Activated naive CD4-positive, alpha-beta T cell treated with anti-CD3 and anti-CD28 coated beads, Interleukin-2, amount 50 U/mL, for 72 hours (primary cell): ENCODE results near the gene STX4. TPM values are rescaled to one million over a fixed set of nuclear protein-coding genes. Genes with fewer than 3 reads are reported as not detected.
A peak's percentile ranks its signal among the peaks of the same experiment; 100 is the strongest.

Experiments
- ATAC-seq, 2 donors: fragments of 150-1000 bp; cut with Tn5 transposase; 2 replicates each; pipeline ENCODE4 v1.10.0; 2021; ENCODE audit warnings: mild to moderate bottlenecking in 2 of 2, moderate library complexity in 2 of 2
- DNase-seq, 2 donors: peaks; one replicate each; pipeline ENCODE4 v3.0.0; 2021 to 2022; ENCODE audit warnings: low spot score in 2 of 2
- H3K27ac Mint-ChIP-seq, 2 donors: one replicate each; pipeline ENCODE4 v1.8.0; 2022; ENCODE audit warnings: mild to moderate bottlenecking in 2 of 2, mixed read lengths in 2 of 2
- H3K36me3 Mint-ChIP-seq, 2 donors: one replicate each; pipeline ENCODE4 v1.8.0; 2022; ENCODE audit warnings: mixed read lengths in 2 of 2
- H3K9me3 Mint-ChIP-seq, 2 donors: one replicate each; pipeline ENCODE4 v1.8.0; 2022; ENCODE audit warnings: mixed read lengths in 2 of 2
- total RNA-seq, 2 donors: library from RNA; stranded (reverse); gene quantifications; one replicate each; pipeline ENCODE4 v1.2.3, GENCODE V29; 2022

STX4 gene
- total RNA-seq, 2 donors from 2014 or later, result 63.4 to 66.1 TPM

DNA sequence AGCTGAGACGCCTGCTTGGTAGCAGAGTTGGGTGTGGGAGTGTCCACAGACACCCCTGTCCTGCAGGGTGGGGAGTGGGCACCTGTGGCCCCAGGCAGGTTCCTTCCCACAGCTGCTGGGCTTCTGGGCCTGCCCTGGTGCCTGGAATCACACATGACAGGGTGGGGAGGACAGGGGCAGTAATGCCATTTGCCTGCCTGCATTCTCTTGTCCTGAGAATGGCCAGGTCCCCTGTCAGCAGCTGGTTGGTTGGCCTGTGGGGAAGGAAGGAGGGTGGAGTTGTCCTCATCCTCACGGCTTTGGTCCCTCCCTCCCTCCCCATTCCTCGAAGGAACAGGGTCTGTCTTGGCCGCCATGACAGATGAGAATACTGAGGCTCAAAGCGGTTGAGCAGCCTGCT is 50.2 kb downstream of the STX4 start:
- no peaks in the 10 kb centered on the region for H3K9me3 Mint-ChIP-seq
- no peaks in the 10 kb centered on the region for H3K36me3 Mint-ChIP-seq
- H3K27ac Mint-ChIP-seq, result no peak overlapping the region
- ATAC-seq, result no peak
- DNase-seq, result no peak

DNA sequence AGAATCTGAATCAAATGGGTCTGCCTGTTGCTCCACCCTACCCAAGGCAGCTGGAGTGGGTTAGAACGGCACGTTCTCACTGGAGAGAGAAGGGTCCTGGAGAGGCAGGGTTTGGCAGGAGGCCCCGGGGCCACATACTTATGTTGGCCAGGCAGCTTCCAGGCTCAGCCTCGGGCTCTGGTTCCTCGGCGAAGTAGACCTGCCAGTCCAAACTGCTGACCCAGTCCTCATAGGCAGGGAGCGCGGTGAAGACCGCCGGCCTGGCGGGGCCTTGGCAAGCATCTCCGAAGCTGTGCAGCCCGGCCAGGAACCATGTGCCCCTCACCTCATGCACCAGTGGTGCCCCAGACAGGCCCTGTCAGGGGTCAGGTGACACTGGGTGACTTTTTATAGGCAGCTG is 50.6 kb downstream of the STX4 start:
- Mint-ChIP-seq H3K27ac (no peak overlapping the region), H3K9me3 (no peaks in the 10 kb centered on the region), H3K36me3 (no peaks in the 10 kb centered on the region)
- DNase-seq (no peak), ATAC-seq (no peak)

DNA sequence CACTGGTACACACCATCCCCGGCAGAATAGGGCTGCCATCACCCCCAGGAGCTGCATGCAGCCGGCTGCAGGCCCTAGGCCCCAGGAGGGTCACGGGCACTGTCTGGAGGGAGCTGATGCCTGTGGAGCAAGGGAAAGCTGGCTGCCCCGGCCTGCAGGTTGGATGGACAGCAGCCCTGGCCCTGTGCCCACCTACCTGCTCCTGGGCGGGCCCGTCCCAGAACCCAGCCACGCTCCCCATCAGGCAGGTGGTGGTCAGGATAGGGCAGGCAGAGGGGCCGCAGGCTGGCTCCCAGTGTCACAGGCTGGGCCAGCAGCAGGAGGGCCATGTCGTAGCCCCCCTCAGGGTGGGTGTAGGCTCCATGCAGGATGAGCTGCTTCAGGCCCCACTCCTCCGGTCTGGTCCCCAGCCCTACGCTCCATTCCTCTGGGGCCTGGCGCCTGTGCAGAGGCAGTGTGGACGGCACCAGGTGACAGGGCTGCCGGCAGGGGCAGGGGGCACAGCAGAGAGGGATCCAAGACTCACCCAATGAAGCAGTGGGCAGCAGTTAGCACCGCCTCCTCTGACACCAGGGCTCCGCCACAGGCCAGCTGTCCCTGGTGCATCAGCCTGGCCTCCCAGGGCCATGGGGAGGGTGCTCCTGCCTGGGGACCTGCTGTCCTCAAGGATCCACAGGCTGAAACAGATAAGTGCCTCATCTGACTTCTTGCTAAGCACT is 51.4 kb downstream of the STX4 start:
- no peaks in the 10 kb centered on the region for H3K36me3 Mint-ChIP-seq
- no peaks in the 10 kb centered on the region for H3K9me3 Mint-ChIP-seq
- H3K27ac Mint-ChIP-seq, result peak overlapping the region in 1 of 2 donors; percentile 54
- DNase-seq, result no peak
- peak in 1 of 2 donors; percentile 8 for ATAC-seq

DNA sequence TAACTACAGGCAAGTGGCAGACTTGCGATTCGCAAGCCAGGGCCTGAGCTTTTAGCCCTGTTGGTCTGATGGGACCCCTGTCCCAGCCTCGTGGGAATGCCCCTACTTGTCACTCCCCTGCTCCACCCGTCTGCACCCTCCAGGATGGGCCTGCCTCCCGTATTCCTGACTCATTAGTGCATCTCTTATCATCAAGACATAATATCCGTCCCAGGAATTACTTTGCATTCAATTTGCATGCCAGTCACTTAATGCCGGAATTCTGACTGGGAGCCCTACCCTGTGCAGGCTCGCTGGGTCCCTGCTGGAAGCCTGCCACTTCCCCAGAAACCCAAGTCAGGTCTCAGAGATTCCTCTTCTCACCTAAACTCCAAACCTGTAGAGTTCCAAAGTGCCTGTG is 52.1 kb downstream of the STX4 start:
- Mint-ChIP-seq H3K27ac (peak overlapping the region in 1 of 2 donors; percentile 54), H3K9me3 (no peaks in the 10 kb centered on the region), H3K36me3 (peaks cover 0 to under 1% of the 10 kb centered on the region in 2 donors)
- DNase-seq, result no peak
- no peak for ATAC-seq

DNA sequence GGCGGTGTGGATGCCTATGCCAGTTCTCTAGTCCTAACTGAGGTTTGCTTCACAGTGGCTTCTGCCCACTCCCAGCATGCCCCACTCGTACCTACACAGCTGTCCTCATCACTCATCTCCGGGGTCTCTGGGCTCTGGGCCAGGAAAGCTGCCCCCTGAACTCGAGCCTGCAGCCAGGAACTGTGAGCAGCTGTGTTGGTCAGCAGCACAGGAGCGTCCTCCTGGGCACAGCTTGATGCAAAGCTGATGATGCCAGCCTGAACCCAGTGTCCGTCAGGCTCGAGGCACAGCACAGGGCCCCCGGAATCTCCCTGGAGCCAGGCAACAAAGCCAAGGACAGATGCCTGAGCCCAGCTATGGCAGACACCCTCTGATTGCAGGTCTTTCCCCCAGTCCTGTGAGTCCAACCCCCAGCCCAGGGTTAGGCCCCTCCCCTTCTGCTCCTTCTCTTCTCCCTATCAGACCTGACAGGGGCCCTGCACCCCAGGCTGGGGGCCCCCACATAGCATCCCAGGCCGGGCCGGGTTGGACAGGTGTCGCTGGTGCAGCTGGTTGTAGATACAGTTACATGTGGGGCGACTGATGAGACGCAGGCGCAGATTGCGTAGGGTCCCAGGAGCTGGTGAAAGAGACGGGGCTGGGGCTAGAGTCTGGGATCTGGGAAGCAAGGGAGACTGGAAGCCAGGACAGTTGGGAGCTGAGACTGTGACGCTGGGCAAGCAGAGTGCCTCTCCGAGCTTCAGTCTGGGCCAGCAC is 52.7 kb downstream of the STX4 start:
- H3K27ac Mint-ChIP-seq, result peak overlapping the region in 1 of 2 donors; percentile 54
- DNase-seq, result no peak
- no peak for ATAC-seq
- H3K36me3 Mint-ChIP-seq, result peaks cover 0 to 5% of the 10 kb centered on the region in 2 donors
- no peaks in the 10 kb centered on the region for H3K9me3 Mint-ChIP-seq

DNA sequence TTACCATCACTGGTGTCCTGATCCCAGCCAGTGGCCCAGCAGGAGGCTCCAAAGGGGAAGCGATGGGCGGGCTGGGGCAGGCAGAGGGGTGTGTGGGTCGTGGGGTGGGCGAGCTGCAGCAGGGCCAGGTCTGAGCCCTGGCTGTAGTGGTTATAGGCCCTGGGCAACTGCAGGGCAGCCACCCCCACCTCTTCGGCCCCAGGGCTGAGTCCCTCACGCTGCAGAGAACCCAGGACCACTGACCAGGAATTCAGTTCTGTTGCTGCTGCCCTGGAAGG is 53.2 kb downstream of the STX4 start:
- peaks cover 0 to 5% of the 10 kb centered on the region in 2 donors for H3K36me3 Mint-ChIP-seq
- no peaks in the 10 kb centered on the region for H3K9me3 Mint-ChIP-seq
- H3K27ac Mint-ChIP-seq, result peak overlapping the region in 1 of 2 donors; percentile 54
- DNase-seq (no peak), ATAC-seq (no peak)

DNA sequence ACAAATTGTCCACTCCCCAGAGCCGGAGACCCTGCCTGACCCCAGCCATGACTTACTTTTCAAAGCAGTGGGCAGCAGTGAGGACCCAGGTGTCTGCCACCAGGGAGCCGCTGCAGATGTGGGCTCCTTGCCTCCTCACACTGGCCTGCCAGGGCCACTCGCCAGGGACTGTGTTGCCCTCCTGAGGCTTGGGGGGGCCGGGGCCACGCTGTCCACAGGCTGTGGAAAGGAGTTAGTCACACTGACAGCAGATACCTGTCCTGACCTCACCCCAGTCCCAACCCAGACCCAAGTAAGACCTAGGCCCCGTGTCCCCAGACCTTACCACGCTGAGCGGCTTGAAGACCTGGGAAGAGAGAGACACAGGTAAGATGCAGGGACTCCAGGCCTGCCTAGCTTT is 54.1 kb downstream of the STX4 start:
- ATAC-seq, result no peak
- peak overlapping the region in 1 of 2 donors; percentile 60 for H3K27ac Mint-ChIP-seq
- H3K9me3 Mint-ChIP-seq, result no peaks in the 10 kb centered on the region
- peaks cover 0 to 5% of the 10 kb centered on the region in 2 donors for H3K36me3 Mint-ChIP-seq
- no peak for DNase-seq

DNA sequence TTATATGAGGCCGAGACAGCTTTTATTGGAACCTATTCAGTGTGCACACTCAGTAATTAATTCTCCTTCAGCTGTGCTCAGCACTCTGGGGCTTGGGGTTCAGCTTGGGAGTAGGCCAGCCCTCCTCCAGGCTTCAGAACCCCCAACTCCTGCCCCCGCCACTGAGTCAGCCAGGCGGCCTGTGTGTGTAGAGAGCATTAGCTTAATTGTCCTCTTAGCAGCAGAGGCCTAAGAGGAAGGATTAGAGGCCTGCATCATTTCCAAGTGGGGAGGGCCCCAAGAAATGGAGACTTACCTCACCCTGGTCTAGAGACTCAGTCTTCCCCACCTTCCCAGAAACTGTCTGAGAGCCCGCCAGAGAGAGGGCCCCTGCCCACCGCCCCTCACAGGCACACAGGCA is 54.6 kb downstream of the STX4 start:
- peaks cover 0 to 5% of the 10 kb centered on the region in 2 donors for H3K36me3 Mint-ChIP-seq
- DNase-seq, result no peak
- no peaks in the 10 kb centered on the region for H3K9me3 Mint-ChIP-seq
- no peak for ATAC-seq
- peak overlapping the region in 1 of 2 donors; percentile 27 for H3K27ac Mint-ChIP-seq

DNA sequence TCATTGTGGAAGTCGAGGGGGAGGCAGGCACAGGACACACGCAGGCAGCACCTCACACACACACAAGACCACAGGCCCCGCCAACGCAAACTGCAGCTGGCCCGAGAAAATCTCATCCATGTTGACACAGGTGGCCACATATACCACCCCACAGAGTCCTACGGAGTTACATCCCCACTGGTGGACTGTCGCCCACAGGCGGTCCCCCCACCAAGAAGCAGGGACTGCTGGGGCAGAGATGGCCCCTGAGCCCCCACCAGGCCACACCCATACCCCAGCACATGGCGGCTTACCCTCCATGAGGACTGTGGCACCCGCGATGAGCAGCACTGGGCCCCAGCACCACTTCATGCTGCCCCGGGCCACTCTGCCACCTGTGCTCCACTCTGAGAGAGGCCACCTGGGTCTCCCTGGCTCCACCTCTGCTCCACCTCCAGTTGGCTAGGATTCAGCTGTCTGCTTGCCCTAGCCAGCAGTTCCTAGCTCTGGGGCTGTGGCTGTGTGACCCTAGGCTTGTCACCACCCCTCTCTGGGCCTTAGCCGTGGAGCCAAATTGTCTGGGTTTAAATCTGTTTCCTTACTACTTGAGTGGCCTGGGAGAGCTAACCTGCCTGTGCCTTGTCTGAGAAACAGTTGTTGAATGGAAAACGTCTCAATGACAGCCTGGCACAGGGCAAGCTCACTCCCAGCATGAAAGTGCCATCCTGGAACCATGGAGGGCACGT is 55.3 kb downstream of the STX4 start, which contains the start of gene PRSS53:
TSS of gene PRSS53 (minus strand) at position 485 of the 725 bp plus-strand sequence. CDS start at position 351, 134 bp downstream.
- no peaks in the 10 kb centered on the region for H3K9me3 Mint-ChIP-seq
- DNase-seq (no peak), ATAC-seq (no peak)
- H3K27ac Mint-ChIP-seq, result peak within 1 kb of the TSS; percentile 27 to 84
- peaks cover 0 to 5% of the 10 kb centered on the region in 2 donors for H3K36me3 Mint-ChIP-seq

DNA sequence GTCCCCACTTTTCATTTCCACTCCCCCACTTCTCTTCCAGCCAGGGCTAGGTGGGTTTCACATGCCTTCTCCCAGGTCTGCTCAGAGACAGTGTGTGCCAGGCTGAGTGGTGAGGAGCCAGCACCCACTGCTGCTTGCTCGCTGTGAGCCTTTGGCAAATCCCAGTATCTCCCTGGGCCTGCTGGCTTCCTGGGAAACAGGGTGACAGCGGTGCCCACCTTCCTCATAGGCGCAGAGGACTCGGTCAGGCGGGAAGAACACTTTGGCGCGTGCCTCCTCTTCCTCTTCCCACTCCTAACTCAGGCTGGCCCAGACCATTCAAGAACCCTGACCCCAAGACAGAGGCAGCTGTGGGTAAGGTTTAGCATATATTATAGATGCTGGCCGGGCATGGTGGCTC is 55.8 kb downstream of the STX4 start:
- DNase-seq (no peak), ATAC-seq (no peak)
- Mint-ChIP-seq H3K9me3 (no peaks in the 10 kb centered on the region), H3K36me3 (peaks cover 4 to 10% of the 10 kb centered on the region in 2 donors), H3K27ac (peak overlapping the region; percentile 27 to 84)

Other genes starting within 250 kb of the STX4 start
- gene ZNF629, start 246.4 kb upstream of the STX4 start, total RNA-seq, result 1 to 10 TPM in 1 of 2 donors, under 1 TPM in 1; 0.16 to 3.6 TPM
- gene BCL7C, start 139.5 kb upstream of the STX4 start, total RNA-seq, result 10 to 100 TPM; 27.3 to 45.9 TPM
- gene CTF1, start 136.9 kb upstream of the STX4 start, total RNA-seq, result under 1 TPM; 0.29 to 0.96 TPM
- gene FBXL19, start 110.0 kb upstream of the STX4 start, total RNA-seq, result 10 to 100 TPM; 24.4 to 36.4 TPM
- gene ORAI3, start 84.5 kb upstream of the STX4 start, total RNA-seq, result 10 to 100 TPM in 1 of 2 donors, 1 to 10 TPM in 1; 7.3 to 17.1 TPM
- 10 to 100 TPM; 24.5 to 34.1 TPM for gene SETD1A, start 75.8 kb upstream of the STX4 start, total RNA-seq
- gene HSD3B7, start 48.4 kb upstream of the STX4 start, total RNA-seq, result 1 to 10 TPM; 4.1 to 9.2 TPM
- 1 to 10 TPM in 1 of 2 donors, under 1 TPM in 1; 0.87 to 4.5 TPM for gene STX1B, start 22.9 kb upstream of the STX4 start, total RNA-seq
- gene ZNF668, start 40.7 kb downstream of the STX4 start, total RNA-seq, result 10 to 100 TPM; 14.5 to 32.7 TPM
- gene ZNF646, start 40.9 kb downstream of the STX4 start, total RNA-seq, result 10 to 100 TPM; 20.2 to 35.6 TPM
- 10 to 100 TPM in 1 of 2 donors, 1 to 10 TPM in 1; 7.4 to 12.1 TPM for gene PRSS53, start 55.4 kb downstream of the STX4 start, total RNA-seq
- gene VKORC1, start 61.2 kb downstream of the STX4 start, total RNA-seq, result 10 to 100 TPM; 41.4 to 91.4 TPM
- 10 to 100 TPM; 18.3 to 61.0 TPM for gene BCKDK, start 74.8 kb downstream of the STX4 start, total RNA-seq
- 10 to 100 TPM; 57.8 to 88.5 TPM for gene KAT8, start 84.1 kb downstream of the STX4 start, total RNA-seq
- not detected for gene PRSS8, start 102.2 kb downstream of the STX4 start, total RNA-seq
- 1 to 10 TPM; 1.0 to 1.1 TPM for gene PRSS36, start 116.5 kb downstream of the STX4 start, total RNA-seq
- gene FUS, start 146.6 kb downstream of the STX4 start, total RNA-seq, result 100 to 1,000 TPM; 486 to 763 TPM
- 10 to 100 TPM in 1 of 2 donors, 1 to 10 TPM in 1; 1.2 to 19.7 TPM for gene PYCARD, start 169.2 kb downstream of the STX4 start, total RNA-seq
- gene TRIM72, start 180.6 kb downstream of the STX4 start, total RNA-seq, result under 1 TPM; 0.06 to 0.09 TPM
- gene PYDC1, start 183.6 kb downstream of the STX4 start, total RNA-seq, result not detected
- gene ITGAM, start 226.4 kb downstream of the STX4 start, total RNA-seq, result 1 to 10 TPM; 1.5 to 5.5 TPM